GM12874 (cell line): ENCODE data around the gene PHYKPL.
A peak's percentile ranks its signal among the peaks of the same experiment; 100 is the strongest.

Source experiments
- TF ChIP-seq, protein P1 (sequence below): IDR thresholded peaks from 2 replicates; pipeline ENCODE4 v1.5.1; 2011; ENCODE audit warnings: low read depth, mild to moderate bottlenecking, control low read depth, low read length, moderate library complexity; ENCODE audit not compliant: insufficient read depth

PHYKPL gene

GRCh38 chr5:178207183-178207916 is 25.3 kb downstream of the PHYKPL start:
- TF ChIP-seq, protein P1, sequence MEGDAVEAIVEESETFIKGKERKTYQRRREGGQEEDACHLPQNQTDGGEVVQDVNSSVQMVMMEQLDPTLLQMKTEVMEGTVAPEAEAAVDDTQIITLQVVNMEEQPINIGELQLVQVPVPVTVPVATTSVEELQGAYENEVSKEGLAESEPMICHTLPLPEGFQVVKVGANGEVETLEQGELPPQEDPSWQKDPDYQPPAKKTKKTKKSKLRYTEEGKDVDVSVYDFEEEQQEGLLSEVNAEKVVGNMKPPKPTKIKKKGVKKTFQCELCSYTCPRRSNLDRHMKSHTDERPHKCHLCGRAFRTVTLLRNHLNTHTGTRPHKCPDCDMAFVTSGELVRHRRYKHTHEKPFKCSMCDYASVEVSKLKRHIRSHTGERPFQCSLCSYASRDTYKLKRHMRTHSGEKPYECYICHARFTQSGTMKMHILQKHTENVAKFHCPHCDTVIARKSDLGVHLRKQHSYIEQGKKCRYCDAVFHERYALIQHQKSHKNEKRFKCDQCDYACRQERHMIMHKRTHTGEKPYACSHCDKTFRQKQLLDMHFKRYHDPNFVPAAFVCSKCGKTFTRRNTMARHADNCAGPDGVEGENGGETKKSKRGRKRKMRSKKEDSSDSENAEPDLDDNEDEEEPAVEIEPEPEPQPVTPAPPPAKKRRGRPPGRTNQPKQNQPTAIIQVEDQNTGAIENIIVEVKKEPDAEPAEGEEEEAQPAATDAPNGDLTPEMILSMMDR = no peak

DNA sequence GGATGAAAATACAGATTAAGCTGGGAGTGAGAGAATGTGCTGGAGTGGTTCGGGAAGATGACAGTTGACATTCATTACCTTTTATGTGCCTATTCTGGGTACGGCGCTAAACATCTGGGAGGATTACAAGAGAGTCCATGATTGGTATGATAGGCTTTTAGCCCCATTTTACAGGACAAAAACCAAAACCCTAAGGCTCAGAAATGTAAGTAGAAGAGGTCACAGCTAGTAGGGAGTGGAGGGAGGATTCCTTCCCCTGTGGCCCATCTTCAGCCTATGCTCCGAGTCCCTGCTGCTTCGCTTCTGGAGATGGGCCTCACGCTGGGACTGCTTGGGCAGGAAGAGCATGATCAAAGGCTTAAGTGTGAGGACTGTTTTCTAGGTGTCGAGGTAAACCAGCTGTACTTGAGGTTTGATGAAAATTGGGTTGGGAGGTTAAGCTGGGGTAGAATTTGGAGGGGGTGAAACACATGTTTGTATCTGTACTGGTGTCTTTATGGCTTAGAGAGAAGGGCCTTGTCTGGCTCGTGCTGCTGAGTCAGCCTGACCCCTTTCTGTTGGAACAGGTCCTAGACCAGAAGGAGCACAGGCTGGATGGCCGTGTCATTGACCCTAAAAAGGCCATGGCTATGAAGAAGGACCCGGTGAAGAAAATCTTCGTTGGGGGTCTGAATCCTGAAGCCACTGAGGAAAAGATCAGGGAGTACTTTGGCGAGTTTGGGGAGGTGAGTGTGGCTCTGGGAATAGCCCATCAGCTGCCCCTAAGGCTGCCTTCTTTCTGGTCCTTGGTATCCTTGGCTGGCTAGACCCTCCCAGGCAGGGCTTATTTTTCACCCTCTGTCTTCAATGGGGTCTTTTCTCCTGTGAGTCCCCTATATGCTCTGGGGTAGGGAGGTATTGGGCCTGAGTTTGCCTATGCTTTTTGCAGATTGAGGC is 26.2 kb downstream of the PHYKPL start:
- TF ChIP-seq, protein P1 = no peak

- TF ChIP-seq, protein P1 = no peak
These were observed 26.9 kb downstream of the PHYKPL start for GRCh38 chr5:178205749-178206047.

DNA sequence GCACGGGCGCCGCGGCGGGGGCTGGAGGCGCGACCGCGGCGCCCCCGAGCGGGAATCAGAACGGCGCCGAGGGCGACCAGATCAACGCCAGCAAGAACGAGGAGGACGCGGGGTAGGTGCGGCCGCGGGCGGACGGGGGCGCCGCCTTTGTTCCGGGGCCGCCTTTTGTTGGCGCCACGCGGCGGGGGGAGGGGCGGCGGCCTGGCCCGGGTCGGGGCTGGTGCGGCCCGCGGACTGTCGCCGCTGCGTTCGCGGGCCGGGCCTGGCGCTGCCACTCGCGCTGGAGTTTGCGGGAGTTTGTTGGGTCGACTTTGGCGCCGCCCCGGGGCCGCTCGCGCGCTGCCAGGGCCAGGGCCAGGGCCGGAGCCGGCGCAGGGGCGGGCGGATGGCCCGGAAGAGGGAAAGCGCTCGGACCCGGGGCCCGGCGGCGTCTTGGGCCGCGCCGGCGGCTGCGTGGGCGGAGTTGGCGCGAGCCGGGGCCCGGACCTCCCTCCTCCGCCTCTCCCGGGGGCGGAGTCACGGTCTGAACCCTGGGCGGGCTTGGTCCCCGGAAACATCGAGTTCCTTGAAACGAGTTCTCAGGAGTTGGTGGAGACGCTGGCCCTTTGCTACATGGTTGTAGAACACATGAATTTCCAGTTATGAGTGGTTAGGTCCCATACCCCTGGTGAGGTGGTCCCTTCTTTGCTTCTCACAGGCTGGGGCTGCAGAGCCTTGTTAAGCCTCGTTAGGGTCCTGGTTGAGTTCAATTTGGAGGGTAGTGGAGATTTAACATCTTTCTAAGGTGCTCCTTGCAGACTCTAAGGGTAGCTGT is 27.5 kb downstream of the PHYKPL start:
- TF ChIP-seq, protein P1 = 0 out of 2 replicates have a peak, but pooled peaks have one; percentile 0

- TF ChIP-seq, protein P1 = no peak
These were observed 28.2 kb downstream of the PHYKPL start, which contains the start of gene HNRNPAB for GRCh38 chr5:178204182-178204934. TSS of gene HNRNPAB (plus strand) at chr5:178204533. CDS start at chr5:178204838, 305 bp downstream.

DNA sequence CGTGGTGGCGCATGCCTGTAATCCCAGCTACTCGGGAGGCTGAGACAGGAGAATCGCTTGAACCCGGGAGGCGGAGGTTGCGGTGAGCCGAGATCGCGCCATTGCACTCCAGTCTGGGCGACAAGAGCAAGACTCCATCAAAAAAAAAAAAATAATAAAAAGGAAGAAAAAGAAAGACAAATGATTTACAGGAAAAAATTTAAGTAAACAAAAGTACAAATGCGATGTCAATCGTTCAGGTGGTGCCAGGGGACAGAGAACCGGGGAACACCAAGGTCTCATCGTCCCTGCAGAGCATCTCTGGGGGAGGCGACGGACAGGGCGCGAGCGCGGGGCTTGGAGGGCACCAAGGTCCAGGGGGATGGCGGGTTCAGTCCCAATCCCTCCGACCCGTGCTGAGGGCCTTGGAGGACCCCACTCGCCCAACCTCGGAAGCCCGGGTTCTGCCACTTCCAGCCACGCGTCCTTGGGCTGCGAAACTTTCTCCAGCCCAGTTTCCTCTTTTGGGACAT is 28.9 kb downstream of the PHYKPL start:
- TF ChIP-seq, protein P1 = no peak
